GM19463 (cell line): ENCODE results near the gene TEX38.
A peak's percentile ranks its signal among the peaks of the same experiment; 100 is the strongest.
"Not testable (repeated sequence)": the region's sequence is repeated elsewhere in the genome, so short reads cannot be mapped to it uniquely, and the experiment has no call there.

Source experiments
- ATAC-seq: cut with Tn5 transposase; IDR thresholded peaks from one replicate; pipeline ENCODE4 v1.9.1; 2021; ENCODE audit warnings: mild to moderate bottlenecking, moderate library complexity; ENCODE audit not compliant: unreplicated experiment

Gene TEX38

GRCh38 chr1:46654698-46655097 is 17.0 kb upstream of the TEX38 start:
- not testable (repeated sequence) for ATAC-seq

GRCh38 chr1:46655848-46656247 is 15.8 kb upstream of the TEX38 start:
- ATAC-seq: no peak

- no peak for ATAC-seq
Observed at GRCh38 chr1:46656643-46657042, 15.0 kb upstream of the TEX38 start.

GRCh38 chr1:46657775-46658174 is 13.9 kb upstream of the TEX38 start:
- no peak for ATAC-seq

GRCh38 chr1:46659307-46659870 is 12.3 kb upstream of the TEX38 start:
- ATAC-seq: no peak

GRCh38 chr1:46660116-46660515 is 11.5 kb upstream of the TEX38 start:
- not testable (repeated sequence) for ATAC-seq

GRCh38 chr1:46662919-46663318 is 8.7 kb upstream of the TEX38 start:
- ATAC-seq: not testable (repeated sequence)

- ATAC-seq: no peak
Observed at GRCh38 chr1:46665983-46666382, 5.7 kb upstream of the TEX38 start.

GRCh38 chr1:46667782-46668760 is 3.6 kb upstream of the TEX38 start, which contains the start of gene ATPAF1:
Gene ATPAF1 (minus strand): TSS chr1:46668364. CDS start chr1:46668322, 42 bp downstream.
- peak; percentile 79 for ATAC-seq

GRCh38 chr1:46670134-46670533 is 1.5 kb upstream of the TEX38 start:
- ATAC-seq: no peak

- ATAC-seq: no peak
Observed at GRCh38 chr1:46672696-46673095, 1.0 kb downstream of the TEX38 start.

- no peak for ATAC-seq
Observed at GRCh38 chr1:46673749-46674182, 2.1 kb downstream of the TEX38 start.

GRCh38 chr1:46675549-46676314 is 4.1 kb downstream of the TEX38 start:
- ATAC-seq: peak; percentile 61

- ATAC-seq: no peak
Observed at GRCh38 chr1:46676531-46676930, 4.9 kb downstream of the TEX38 start.

GRCh38 chr1:46677339-46677738 is 5.7 kb downstream of the TEX38 start:
- ATAC-seq: no peak

- no peak for ATAC-seq
Observed at GRCh38 chr1:46679789-46680573, 8.3 kb downstream of the TEX38 start.

- ATAC-seq: no peak
Observed at GRCh38 chr1:46681333-46682034, 9.8 kb downstream of the TEX38 start.

GRCh38 chr1:46682064-46682463 is 10.4 kb downstream of the TEX38 start:
- no peak for ATAC-seq

GRCh38 chr1:46684670-46685069 is 13.0 kb downstream of the TEX38 start:
- ATAC-seq: no peak

- no peak for ATAC-seq
Observed at GRCh38 chr1:46686255-46686654, 14.6 kb downstream of the TEX38 start.
